ENCODE measurements around the gene MBLAC1.
A peak's percentile ranks its signal among the peaks of the same experiment; 100 is the strongest.

Gene MBLAC1

DNA sequence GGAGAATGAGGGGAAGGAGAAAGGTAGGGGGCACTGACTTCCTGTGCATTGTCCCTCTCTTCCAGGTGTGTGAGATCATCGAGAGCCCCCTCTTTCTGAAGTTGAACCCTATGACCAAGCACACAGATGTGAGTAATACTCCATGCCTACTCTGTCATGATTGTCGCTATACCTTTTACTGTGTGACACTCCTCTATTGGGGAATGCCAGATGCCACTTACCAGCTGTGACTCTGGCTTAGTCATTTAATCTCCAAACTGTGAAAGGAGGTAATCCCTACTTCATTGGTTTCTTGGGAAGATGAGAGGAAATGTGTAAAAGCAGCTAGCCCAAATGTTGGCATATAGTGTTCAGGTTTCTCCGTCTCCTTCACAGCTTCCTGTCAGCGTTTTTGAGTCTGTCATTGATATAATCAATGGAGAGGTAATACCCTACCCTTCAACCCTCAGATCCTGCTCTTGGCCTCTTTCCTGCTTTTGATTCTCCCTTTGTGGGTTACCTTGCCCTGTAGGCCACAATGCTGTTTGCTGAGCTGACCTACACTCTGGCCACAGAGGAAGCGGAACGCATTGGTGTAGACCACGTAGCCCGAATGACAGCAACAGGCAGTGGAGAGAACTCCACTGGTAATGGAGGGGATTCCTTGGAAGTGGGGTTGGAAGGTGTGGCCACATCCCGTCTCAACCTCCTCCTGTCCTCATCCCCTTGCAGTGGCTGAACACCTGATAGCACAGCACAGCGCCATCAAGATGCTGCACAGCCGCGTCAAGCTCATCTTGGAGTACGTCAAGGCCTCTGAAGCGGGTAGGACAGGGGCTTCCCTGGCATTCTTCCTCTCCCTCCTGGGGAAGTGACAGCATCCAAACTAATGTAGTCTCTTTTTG, 36.0 kb upstream of the MBLAC1 start:
- TF ChIP-seq, protein P1, sequence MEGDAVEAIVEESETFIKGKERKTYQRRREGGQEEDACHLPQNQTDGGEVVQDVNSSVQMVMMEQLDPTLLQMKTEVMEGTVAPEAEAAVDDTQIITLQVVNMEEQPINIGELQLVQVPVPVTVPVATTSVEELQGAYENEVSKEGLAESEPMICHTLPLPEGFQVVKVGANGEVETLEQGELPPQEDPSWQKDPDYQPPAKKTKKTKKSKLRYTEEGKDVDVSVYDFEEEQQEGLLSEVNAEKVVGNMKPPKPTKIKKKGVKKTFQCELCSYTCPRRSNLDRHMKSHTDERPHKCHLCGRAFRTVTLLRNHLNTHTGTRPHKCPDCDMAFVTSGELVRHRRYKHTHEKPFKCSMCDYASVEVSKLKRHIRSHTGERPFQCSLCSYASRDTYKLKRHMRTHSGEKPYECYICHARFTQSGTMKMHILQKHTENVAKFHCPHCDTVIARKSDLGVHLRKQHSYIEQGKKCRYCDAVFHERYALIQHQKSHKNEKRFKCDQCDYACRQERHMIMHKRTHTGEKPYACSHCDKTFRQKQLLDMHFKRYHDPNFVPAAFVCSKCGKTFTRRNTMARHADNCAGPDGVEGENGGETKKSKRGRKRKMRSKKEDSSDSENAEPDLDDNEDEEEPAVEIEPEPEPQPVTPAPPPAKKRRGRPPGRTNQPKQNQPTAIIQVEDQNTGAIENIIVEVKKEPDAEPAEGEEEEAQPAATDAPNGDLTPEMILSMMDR (IDR thresholded peaks at IDR 0.05; ENCODE audit: low read depth, low read length, missing control alignments) = no peak
- no peak for DNase-seq (ENCODE audit: extremely low read depth, low read depth)
- peak overlapping the region; percentile 5; the same call in 1 of the 2 replicates for H3K4me3 ChIP-seq (replicated peaks; ENCODE audit: low read depth, low read length)

DNA sequence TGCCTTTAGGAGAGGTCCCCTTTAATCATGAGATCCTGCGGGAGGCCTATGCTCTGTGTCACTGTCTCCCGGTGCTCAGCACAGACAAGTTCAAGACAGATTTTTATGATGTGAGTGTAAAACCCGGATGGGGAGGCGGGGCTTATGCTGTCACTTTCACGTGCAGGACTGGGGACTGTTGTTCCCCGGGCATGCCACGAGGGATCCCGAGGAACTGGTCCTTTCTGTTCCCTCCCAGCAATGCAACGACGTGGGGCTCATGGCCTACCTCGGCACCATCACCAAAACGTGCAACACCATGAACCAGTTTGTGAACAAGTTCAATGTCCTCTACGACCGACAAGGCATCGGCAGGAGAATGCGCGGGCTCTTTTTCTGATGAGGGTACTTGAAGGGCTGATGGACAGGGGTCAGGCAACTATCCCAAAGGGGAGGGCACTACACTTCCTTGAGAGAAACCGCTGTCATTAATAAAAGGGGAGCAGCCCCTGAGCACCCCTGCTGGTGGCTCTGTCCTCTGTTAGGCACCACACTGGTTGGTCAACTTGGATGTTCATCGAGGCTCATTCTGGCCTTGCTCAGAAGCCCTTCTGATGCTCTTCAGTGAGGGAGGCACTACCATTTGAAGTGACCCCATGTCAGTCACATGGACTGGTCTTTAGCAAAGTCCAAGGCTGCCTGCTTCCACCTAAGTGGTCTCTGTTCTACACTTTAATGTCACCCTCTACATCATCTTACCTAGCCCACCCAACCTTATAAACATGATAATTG, 35.2 kb upstream of the MBLAC1 start:
- TF ChIP-seq, protein P1 (IDR thresholded peaks at IDR 0.05; ENCODE audit: low read depth, low read length, missing control alignments) = peak; percentile 31
- H3K4me3 ChIP-seq (replicated peaks; ENCODE audit: low read depth, low read length) = no peak overlapping the region
- no peak for DNase-seq (ENCODE audit: extremely low read depth, low read depth)

DNA sequence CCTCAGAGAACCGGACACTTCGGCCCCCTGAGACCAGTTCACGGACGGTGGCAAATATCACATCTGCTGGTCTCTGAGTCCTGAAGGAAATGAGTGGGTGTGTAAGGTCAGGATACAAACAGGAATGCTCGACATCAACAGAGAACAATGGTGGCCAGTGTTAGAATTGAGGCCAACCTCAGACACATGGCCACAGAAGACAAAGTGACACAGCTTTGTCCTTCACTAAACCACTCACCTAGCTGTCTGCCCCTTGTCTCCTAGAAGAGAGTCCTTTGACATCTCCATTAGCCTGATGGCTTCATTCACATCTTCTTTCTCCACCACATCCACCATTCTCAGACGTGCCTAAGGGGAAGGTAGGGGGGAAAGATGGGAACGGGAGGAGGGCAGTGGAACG, 33.7 kb upstream of the MBLAC1 start:
- TF ChIP-seq, protein P1 (IDR thresholded peaks at IDR 0.05; ENCODE audit: low read depth, low read length, missing control alignments) = no peak
- H3K4me3 ChIP-seq (replicated peaks; ENCODE audit: low read depth, low read length) = no peak overlapping the region
- DNase-seq (ENCODE audit: extremely low read depth, low read depth) = no peak

DNA sequence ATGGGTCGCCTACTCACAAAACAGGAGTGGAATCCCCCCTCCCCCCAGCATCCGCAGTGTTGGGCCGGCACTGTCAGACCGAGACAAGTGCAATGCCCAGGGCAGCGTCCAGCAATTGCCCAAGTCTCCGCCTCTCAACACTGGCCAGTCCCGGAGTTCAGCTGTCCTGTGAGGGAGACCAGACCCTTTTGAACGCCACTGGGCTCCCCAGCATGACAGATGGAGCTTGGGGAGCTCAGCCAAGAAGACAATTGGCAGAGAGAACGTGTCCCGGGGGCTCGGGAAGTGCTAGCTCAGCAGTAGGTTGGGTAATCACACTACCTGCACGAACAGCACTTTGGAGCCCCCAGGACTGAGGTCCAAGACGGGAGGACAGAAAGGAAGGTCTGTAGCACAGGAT, 33.3 kb upstream of the MBLAC1 start:
- TF ChIP-seq, protein P1 (IDR thresholded peaks at IDR 0.05; ENCODE audit: low read depth, low read length, missing control alignments) = no peak
- no peak overlapping the region for H3K4me3 ChIP-seq (replicated peaks; ENCODE audit: low read depth, low read length)
- DNase-seq (ENCODE audit: extremely low read depth, low read depth) = no peak

DNA sequence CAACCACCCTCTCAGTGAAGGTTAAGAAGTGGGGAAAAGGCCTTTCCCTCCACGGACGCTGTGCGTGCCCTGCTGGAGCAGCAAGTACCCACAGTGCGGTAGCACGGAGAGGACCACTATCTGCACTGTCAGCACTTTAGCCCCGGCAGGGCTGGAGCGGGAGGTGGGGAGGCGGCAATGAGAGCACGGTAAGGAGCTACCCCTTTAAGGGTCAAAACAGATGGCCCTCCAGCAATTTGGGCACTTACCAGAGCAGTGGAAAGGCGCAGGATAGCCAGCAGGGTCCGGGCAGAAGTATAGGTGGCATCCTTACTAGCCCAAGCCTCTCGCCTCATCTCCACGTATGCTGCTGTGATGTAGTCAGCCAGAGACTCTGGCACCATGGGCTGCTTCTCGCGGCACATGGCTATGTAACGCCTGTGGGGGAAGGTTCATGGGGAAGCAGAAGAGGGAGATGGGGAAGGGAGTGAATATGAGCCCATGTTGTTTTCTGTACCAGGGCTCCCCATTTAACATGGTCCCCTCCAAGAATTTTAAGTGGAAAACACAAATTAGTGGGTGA, 32.8 kb upstream of the MBLAC1 start:
- H3K4me3 ChIP-seq (replicated peaks; ENCODE audit: low read depth, low read length) = no peak overlapping the region
- TF ChIP-seq, protein P1 (IDR thresholded peaks at IDR 0.05; ENCODE audit: low read depth, low read length, missing control alignments) = no peak
- DNase-seq (ENCODE audit: extremely low read depth, low read depth) = no peak

DNA sequence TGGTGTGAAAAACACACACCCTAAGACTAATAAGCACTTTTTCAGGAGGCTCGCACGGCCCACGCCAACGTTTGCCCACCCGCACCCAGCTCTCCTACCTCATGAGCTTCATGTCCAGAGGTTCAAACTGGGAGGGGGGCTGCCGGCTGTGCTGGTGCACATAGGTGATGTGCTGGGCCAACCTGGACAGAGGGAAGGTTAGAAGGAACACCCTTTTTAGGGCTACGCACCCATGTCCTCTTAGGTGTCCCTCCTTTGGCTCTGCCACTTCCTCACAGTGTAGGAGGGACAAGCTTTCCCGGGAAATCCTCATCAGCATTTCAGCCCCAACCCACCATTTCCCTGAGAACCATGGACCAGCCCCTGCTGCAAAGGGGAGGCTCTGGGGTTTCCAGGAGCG, 31.5 kb upstream of the MBLAC1 start:
- TF ChIP-seq, protein P1 (IDR thresholded peaks at IDR 0.05; ENCODE audit: low read depth, low read length, missing control alignments) = no peak
- no peak overlapping the region for H3K4me3 ChIP-seq (replicated peaks; ENCODE audit: low read depth, low read length)
- no peak for DNase-seq (ENCODE audit: extremely low read depth, low read depth)

Measured in HFF-Myc (cell line).